ENCODE data around the gene GCNA. TPM values are rescaled to one million over a fixed set of nuclear protein-coding genes. Genes with fewer than 3 reads are reported as not detected.

The GCNA gene
- total RNA-seq, 4 donors from 2014 or later = 1.2 to 7.9 (median 2.5) TPM

DNA sequence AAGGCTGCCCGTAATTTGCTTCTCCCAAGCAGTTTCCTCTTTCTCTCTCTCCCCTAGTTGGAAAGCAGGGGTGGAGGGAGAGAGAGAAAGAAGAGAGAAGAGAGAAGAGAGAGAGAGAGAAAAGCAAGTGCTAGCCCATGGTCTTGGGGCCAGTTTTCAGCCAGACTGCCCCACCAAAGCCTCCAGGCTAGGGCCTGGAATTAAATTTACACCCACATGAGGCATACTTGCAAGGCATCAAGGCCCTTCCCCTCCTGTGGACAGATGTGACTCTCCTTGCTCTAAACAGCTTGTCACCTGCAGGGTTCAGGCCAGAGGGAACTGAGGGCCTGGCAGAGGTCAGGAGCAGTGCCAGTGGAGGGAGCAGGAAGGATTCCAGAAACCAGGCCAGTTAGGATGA lies 41.7 kb downstream of the GCNA start:
- H3K4me1 ChIP-seq = no peaks in the 10 kb centered on the region
- intact Hi-C loops (cut with DNase I; ENCODE audit: low total_unique reads) = no loop called here
- no peak for DNase-seq
- no peaks in the 10 kb centered on the region for H3K9me3 ChIP-seq
- H3K27ac ChIP-seq = no peak overlapping the region
- TF ChIP-seq, protein P1, sequence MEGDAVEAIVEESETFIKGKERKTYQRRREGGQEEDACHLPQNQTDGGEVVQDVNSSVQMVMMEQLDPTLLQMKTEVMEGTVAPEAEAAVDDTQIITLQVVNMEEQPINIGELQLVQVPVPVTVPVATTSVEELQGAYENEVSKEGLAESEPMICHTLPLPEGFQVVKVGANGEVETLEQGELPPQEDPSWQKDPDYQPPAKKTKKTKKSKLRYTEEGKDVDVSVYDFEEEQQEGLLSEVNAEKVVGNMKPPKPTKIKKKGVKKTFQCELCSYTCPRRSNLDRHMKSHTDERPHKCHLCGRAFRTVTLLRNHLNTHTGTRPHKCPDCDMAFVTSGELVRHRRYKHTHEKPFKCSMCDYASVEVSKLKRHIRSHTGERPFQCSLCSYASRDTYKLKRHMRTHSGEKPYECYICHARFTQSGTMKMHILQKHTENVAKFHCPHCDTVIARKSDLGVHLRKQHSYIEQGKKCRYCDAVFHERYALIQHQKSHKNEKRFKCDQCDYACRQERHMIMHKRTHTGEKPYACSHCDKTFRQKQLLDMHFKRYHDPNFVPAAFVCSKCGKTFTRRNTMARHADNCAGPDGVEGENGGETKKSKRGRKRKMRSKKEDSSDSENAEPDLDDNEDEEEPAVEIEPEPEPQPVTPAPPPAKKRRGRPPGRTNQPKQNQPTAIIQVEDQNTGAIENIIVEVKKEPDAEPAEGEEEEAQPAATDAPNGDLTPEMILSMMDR (IDR thresholded peaks at IDR 0.05) = no peak
- no peak for TF ChIP-seq POLR2A (IDR thresholded peaks at IDR 0.05)
- H3K27me3 ChIP-seq = no peaks in the 10 kb centered on the region
- no peak overlapping the region for H3K4me3 ChIP-seq
- no peaks in the 10 kb centered on the region for H3K36me3 ChIP-seq

DNA sequence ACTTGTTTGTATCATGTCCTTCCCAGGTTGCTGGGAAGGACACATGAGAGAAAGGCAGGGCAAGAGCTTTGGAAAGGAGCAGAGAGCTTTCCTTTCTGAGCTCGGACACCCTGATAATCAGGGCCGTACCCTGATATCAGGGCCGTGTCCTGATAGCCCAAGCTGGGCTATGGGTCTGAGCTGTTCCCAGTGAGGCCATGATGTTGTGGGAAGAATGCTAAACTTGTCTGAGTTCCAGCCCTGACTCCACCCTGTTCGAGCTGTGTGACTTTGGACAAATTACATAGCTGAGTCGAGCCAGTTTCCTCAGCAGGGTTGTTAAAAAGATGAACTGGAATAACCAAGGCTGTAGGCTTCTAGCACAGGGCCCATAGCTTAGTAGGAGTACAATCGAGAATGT lies 43.4 kb downstream of the GCNA start:
- Histone ChIP-seq H3K27ac (no peak overlapping the region), H3K27me3 (no peaks in the 10 kb centered on the region), H3K9me3 (no peaks in the 10 kb centered on the region), H3K36me3 (no peaks in the 10 kb centered on the region), H3K4me3 (no peak overlapping the region), H3K4me1 (no peaks in the 10 kb centered on the region)
- no peak for DNase-seq
- intact Hi-C loops (cut with DNase I; ENCODE audit: low total_unique reads) = no loop called here
- TF ChIP-seq, protein P1 (IDR thresholded peaks at IDR 0.05) = no peak
- TF ChIP-seq POLR2A (IDR thresholded peaks at IDR 0.05) = no peak

DNA sequence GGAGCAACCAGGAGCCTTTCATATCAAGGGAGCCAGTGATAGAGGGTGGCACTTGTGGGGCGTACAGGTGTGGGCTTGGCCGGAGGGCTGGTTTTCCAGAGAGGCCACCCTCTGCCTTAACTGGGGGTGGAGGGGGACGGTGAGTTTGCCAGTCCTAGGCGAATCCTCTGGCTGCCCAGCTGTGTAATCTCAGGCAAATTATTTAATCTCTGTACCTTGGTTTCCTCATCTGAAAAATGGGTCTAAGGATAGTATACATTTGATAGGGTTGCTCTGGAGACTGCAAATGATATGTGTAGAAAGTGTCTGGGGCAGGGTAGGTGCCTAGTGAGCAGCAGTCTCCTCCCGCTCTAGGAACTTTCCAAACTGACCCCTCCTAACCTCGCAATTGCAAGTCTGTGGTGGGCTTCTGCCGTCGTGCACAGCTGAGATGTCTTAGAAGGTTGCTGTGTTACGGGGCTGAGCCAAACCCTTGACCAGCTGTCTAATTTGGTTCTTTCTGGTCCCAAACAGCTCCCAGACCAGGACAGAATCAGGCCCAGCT lies 43.9 kb downstream of the GCNA start:
- no peak for TF ChIP-seq POLR2A (IDR thresholded peaks at IDR 0.05)
- TF ChIP-seq, protein P1 (IDR thresholded peaks at IDR 0.05) = no peak
- no peak for DNase-seq
- Histone ChIP-seq H3K9me3 (no peaks in the 10 kb centered on the region), H3K27ac (peak overlapping the region; percentile 70), H3K4me3 (no peak overlapping the region), H3K36me3 (no peaks in the 10 kb centered on the region), H3K4me1 (no peaks in the 10 kb centered on the region), H3K27me3 (no peaks in the 10 kb centered on the region)
- intact Hi-C loops (cut with DNase I; ENCODE audit: low total_unique reads) = no loop called here

DNA sequence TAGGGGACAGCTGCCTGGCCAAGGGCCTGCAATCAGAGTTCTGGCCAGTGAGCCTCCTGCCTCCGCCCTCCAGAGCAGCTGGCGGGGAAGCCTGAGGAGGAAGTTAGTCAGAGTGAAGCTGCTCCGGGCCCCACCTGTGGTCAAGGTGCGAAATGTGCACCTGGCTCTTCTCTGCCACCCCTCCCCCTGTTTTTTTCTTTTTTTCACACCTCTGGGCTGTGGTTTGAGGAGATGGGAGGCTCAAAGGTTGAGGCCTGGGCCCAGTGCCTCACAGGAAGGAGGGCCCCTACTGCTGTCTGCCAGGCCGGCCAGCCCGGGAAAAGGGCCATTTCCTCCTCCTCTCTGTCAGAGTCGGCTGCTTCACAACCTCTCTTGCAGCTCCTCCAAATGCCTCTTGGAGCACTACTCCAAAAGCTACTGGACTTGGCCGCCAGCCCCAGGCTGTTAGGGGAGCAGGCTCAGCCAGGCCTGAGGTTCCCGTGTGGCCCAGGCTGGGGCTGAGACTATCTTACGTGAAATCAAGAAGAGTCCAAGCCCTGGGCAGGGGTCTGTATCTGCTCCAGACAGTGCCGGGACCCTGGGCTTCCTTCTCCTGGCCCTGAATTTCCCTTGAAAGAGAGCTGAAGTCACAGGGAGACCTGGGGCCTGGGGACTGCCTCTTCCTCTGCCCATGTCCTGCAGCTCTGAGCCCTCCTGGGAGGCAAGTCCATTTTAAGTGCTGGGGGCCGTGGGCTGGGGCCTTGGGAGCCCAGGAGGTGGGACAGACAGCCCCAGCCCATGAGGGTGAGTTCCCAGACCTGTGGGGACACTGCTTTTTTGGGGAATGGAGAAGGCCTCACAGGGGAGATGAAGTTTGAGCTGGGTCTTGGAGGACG lies 44.6 kb downstream of the GCNA start:
- peak overlapping the region; percentile 70 for H3K27ac ChIP-seq
- H3K27me3 ChIP-seq = no peaks in the 10 kb centered on the region
- H3K4me1 ChIP-seq = no peaks in the 10 kb centered on the region
- DNase-seq = peak; percentile 80
- intact Hi-C loops (cut with DNase I; ENCODE audit: low total_unique reads) = no loop called here
- H3K4me3 ChIP-seq = no peak overlapping the region
- H3K9me3 ChIP-seq = no peaks in the 10 kb centered on the region
- TF ChIP-seq POLR2A (IDR thresholded peaks at IDR 0.05) = no peak
- TF ChIP-seq, protein P1 (IDR thresholded peaks at IDR 0.05) = peak in 2 of 4 experiments; percentile 34 to 45
- H3K36me3 ChIP-seq = no peaks in the 10 kb centered on the region

DNA sequence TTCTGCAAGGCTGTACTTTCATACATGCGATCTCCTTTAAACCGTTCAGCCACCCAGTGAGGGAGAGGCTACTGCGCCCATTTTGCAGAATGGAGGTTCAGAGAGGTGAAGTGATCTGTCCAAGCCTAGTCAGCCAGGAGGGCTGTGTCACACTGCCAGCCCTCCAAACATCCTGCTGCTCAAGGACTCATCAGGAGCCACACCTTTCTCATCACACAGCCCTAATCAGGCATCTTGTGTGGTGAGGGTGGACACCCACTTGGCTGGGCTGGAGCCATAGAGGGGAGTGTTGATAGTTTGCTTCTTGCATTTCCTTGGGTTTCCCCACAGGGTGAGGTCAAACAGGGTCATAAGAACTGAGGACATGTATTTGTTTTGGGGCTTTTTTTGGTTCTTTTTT lies 45.5 kb downstream of the GCNA start:
- DNase-seq = no peak
- intact Hi-C loops (cut with DNase I; ENCODE audit: low total_unique reads) = no loop called here
- H3K27ac ChIP-seq = peak overlapping the region in 1 of 2 donors; percentile 70

More for the DNA sequence above, 45.5 kb downstream of the GCNA start:
- no peak overlapping the region for H3K4me3 ChIP-seq
- TF ChIP-seq POLR2A (IDR thresholded peaks at IDR 0.05) = no peak
- TF ChIP-seq, protein P1 (IDR thresholded peaks at IDR 0.05) = no peak
- no peaks in the 10 kb centered on the region for H3K36me3 ChIP-seq
- H3K4me1 ChIP-seq = no peaks in the 10 kb centered on the region
- H3K27me3 ChIP-seq = no peaks in the 10 kb centered on the region
- no peaks in the 10 kb centered on the region for H3K9me3 ChIP-seq

Measured in uterus (tissue), 4 donors.